ENCODE measurements around the gene SLC2A4RG.

- TF ChIP-seq CTCF (IDR thresholded peaks at IDR 0.05) (no peak), POLR2A (IDR thresholded peaks at IDR 0.05) (no peak), POLR2AphosphoS5 (IDR thresholded peaks at IDR 0.05) (no peak)
Measured at GRCh38 chr20:63694584-63695423, 44.8 kb upstream of the SLC2A4RG start.
